HepG2 (cell line): ENCODE results near the gene RPL41. TPM values are rescaled to one million over a fixed set of nuclear protein-coding genes. Genes with fewer than 3 reads are reported as not detected.

Source experiments
- BCLAF1 ChIP-seq: fragments of 450-650 bp; IDR thresholded peaks from 2 replicates; pipeline ENCODE4 v1.6.1; 2017; ENCODE audit warnings: mild to moderate bottlenecking
- ELK4 ChIP-seq: sonication (generic); formaldehyde crosslinking; IDR thresholded peaks from 2 replicates; pipeline ENCODE4 v1.9.0; 2021; ENCODE audit warnings: missing genetic modification reagents, borderline replicate concordance
- EP300 ChIP-seq, 3 experiments: sonication (generic) in 1 of 3; formaldehyde crosslinking in 1 of 3; IDR thresholded peaks; 2 replicates each; pipeline versions ENCODE4 v1.5.1 to v1.6.1; 2011 to 2020; ENCODE audit warnings: low read depth in 2 of 3, low read length in 2 of 3, borderline replicate concordance in 1 of 3, improper control_type of control experiment in 1 of 3, mild to moderate bottlenecking in 1 of 3, missing genetic modification reagents in 1 of 3, moderate library complexity in 1 of 3
- HHEX ChIP-seq: IDR thresholded peaks from 2 replicates; pipeline ENCODE4 v1.6.1; 2016; ENCODE audit warnings: control low read depth
- HNRNPK ChIP-seq: fragments of 200-400 bp; formaldehyde crosslinking; IDR thresholded peaks from 2 replicates; pipeline ENCODE4 v1.6.1; 2018; ENCODE audit warnings: low read length, low read depth, moderate library complexity, mild to moderate bottlenecking; ENCODE audit not compliant: poor library complexity, severe bottlenecking
- HNRNPUL1 ChIP-seq: fragments of 200-400 bp; formaldehyde crosslinking; IDR thresholded peaks from 2 replicates; pipeline ENCODE4 v1.6.1; 2017; ENCODE audit warnings: low read depth, mild to moderate bottlenecking, low read length, moderate library complexity
- KLF15 ChIP-seq: sonication (generic); formaldehyde crosslinking; IDR thresholded peaks from 2 replicates; pipeline ENCODE4 v1.8.1; 2023; ENCODE audit warnings: borderline replicate concordance, mild to moderate bottlenecking, inconsistent platforms, missing genetic modification reagents, mixed read lengths
- KMT2B ChIP-seq: IDR thresholded peaks from 2 replicates; pipeline ENCODE4 v1.6.1; 2016; ENCODE audit warnings: missing genetic modification reagents, missing compliant biosample characterization
- MED13 ChIP-seq: sonication (generic); formaldehyde crosslinking; IDR thresholded peaks from 2 replicates; pipeline ENCODE4 v1.5.0; 2020; ENCODE audit warnings: missing genetic modification reagents
- PHF20 ChIP-seq: sonication (generic); formaldehyde crosslinking; IDR thresholded peaks from 2 replicates; pipeline ENCODE4 v1.5.0; 2020; ENCODE audit warnings: mild to moderate bottlenecking, missing genetic modification reagents
- RARA ChIP-seq: IDR thresholded peaks from 2 replicates; pipeline ENCODE4 v1.6.1; 2016; ENCODE audit warnings: missing genetic modification reagents, missing compliant biosample characterization
- TCF7 ChIP-seq: sonication (generic); IDR thresholded peaks from 2 replicates; pipeline ENCODE4 v1.6.1; 2016; ENCODE audit warnings: antibody characterized with exemption, low read depth
- USF2 ChIP-seq, 2 experiments: sonication (generic) in 1 of 2; formaldehyde crosslinking in 1 of 2; IDR thresholded peaks; 2 replicates each; pipeline versions ENCODE4 v1.5.1 to v1.6.1; 2011 to 2020; ENCODE audit warnings: borderline replicate concordance in 1 of 2, low read depth in 1 of 2, low read length in 1 of 2, mild to moderate bottlenecking in 1 of 2, missing genetic modification reagents in 1 of 2, moderate library complexity in 1 of 2
- YEATS4 ChIP-seq: sonication (generic); formaldehyde crosslinking; IDR thresholded peaks from 2 replicates; pipeline ENCODE4 v1.4.0; 2020; ENCODE audit warnings: missing genetic modification reagents, borderline replicate concordance
- ZNF446 ChIP-seq: sonication (generic); formaldehyde crosslinking; IDR thresholded peaks from 2 replicates; pipeline ENCODE4 v1.5.0; 2020; ENCODE audit warnings: mild to moderate bottlenecking, missing genetic modification reagents
- ZNF607 ChIP-seq: sonication (generic); formaldehyde crosslinking; IDR thresholded peaks from 2 replicates; pipeline ENCODE4 v1.5.1; 2020; ENCODE audit warnings: missing genetic modification reagents, mild to moderate bottlenecking, borderline replicate concordance
- ZNF724P ChIP-seq: sonication (generic); formaldehyde crosslinking; IDR thresholded peaks from 2 replicates; pipeline ENCODE4 v1.8.0; 2022; ENCODE audit warnings: missing genetic modification reagents, borderline replicate concordance
- ZNF780A ChIP-seq: sonication (generic); formaldehyde crosslinking; IDR thresholded peaks from 2 replicates; pipeline ENCODE4 v1.8.0; 2022; ENCODE audit warnings: mild to moderate bottlenecking, missing genetic modification reagents, moderate library complexity
- ZSCAN31 ChIP-seq: sonication (generic); formaldehyde crosslinking; IDR thresholded peaks from 2 replicates; pipeline ENCODE4 v1.5.0; 2020; ENCODE audit warnings: low read depth, mild to moderate bottlenecking, missing genetic modification reagents
- polyA plus RNA-seq, 8 experiments: library from polyadenylated mRNA; depleted of rRNA in 3 of 8; stranded (reverse) in 7 of 8; unstranded in 1 of 8; fragments of >200 nt; fragmentation: Illumina TruSeq in 4 of 8; extraction: Trizol in 4 of 8; gene quantifications; 2 replicates each; pipeline versions ENCODE4 v1.2.1 to v1.2.3, GENCODE V29; 2011 to 2016; ENCODE audit warnings: low read depth in 4 of 8, missing spikeins in 1 of 8, mixed read lengths in 1 of 8; ENCODE audit not compliant: insufficient read depth in 1 of 8
- total RNA-seq, 5 experiments: library from RNA; depleted of rRNA; stranded (reverse); fragments of >200 nt; fragmentation: Illumina TruSeq; extraction: Trizol; gene quantifications; 2 replicates each; pipeline ENCODE4 v1.2.3, GENCODE V29; 2016; ENCODE audit warnings: low read depth in 1 of 5

Gene RPL41
- total and polyA plus RNA-seq, 2 of the 13 experiments (the other 11 are each of a cell fraction or from before 2014, with no cell fraction given) = 4,012 to 7,670 TPM

GRCh38 chr12:56079723-56080555 is 36.5 kb upstream of the RPL41 start, which contains the start of gene ERBB3 (continued):
- TF ChIP-seq HHEX (CRISPR knock-in tag) = no peak
- peak; percentile 89 for TF ChIP-seq ZNF607
- TF ChIP-seq PHF20 (CRISPR knock-in tag) = no peak; the same call in 1 of the 2 replicates
- TF ChIP-seq HNRNPK = peak; percentile 90
- peak; percentile 71 for TF ChIP-seq YEATS4
- peak; percentile 58 for TF ChIP-seq RARA (CRISPR knock-in tag)
- TF ChIP-seq ZNF446 (CRISPR knock-in tag) = no peak
- TF ChIP-seq KMT2B (CRISPR knock-in tag) = peak; percentile 43; the same call in 1 of the 2 replicates
- peak; percentile 68 for TF ChIP-seq ZSCAN31
- no peak for TF ChIP-seq EP300 (IDR thresholded peaks at IDR 0.05; ENCODE audit: low read depth in 2 of 2, low read length in 2 of 2)
- TF ChIP-seq EP300 (CRISPR knock-in tag; IDR thresholded peaks at IDR 0.05; ENCODE audit: borderline replicate concordance) = no peak
- no peak for TF ChIP-seq TCF7
- no peak for TF ChIP-seq ZNF724P (CRISPR knock-in tag)
- no peak for TF ChIP-seq USF2 (IDR thresholded peaks at IDR 0.05; ENCODE audit: low read depth, low read length)
- TF ChIP-seq USF2 (CRISPR knock-in tag; IDR thresholded peaks at IDR 0.05; ENCODE audit: borderline replicate concordance) = no peak
- TF ChIP-seq KLF15 (CRISPR knock-in tag) = no peak
- no peak for TF ChIP-seq HNRNPUL1
- no peak; the same call in none of the 2 replicates for TF ChIP-seq MED13 (CRISPR knock-in tag)
- no peak for TF ChIP-seq BCLAF1
- TF ChIP-seq ZNF780A (CRISPR knock-in tag) = 0 out of 2 replicates have a peak, but pooled peaks have one; percentile 48
- 0 out of 2 replicates have a peak, but pooled peaks have one; percentile 8 for TF ChIP-seq ELK4
